ENCODE results near the gene GRIPAP1.

GRCh38 chrX:48948589-48948988, 53.5 kb downstream of the GRIPAP1 start:
- TF ChIP-seq POLR2AphosphoS5 (IDR thresholded peaks at IDR 0.05; ENCODE audit: low read depth) (no peak), CTCF (IDR thresholded peaks at IDR 0.05; ENCODE audit: insufficient read depth, low read length) (no peak), REST (IDR thresholded peaks at IDR 0.05; ENCODE audit: insufficient replicate concordance, low read depth) (no peak), GABPA (IDR thresholded peaks at IDR 0.05; ENCODE audit: low read depth) (no peak)
